ENCODE measurements around the gene GDPD1. TPM values are rescaled to one million over a fixed set of nuclear protein-coding genes. Genes with fewer than 3 reads are reported as not detected.
A peak's percentile ranks its signal among the peaks of the same experiment; 100 is the strongest.
"Not testable (repeated sequence)": the region's sequence is repeated elsewhere in the genome, so short reads cannot be mapped to it uniquely, and the experiment has no call there.

GDPD1 gene
- 1 to 10 TPM; 3.4 to 5.0 TPM for total RNA-seq

DNA sequence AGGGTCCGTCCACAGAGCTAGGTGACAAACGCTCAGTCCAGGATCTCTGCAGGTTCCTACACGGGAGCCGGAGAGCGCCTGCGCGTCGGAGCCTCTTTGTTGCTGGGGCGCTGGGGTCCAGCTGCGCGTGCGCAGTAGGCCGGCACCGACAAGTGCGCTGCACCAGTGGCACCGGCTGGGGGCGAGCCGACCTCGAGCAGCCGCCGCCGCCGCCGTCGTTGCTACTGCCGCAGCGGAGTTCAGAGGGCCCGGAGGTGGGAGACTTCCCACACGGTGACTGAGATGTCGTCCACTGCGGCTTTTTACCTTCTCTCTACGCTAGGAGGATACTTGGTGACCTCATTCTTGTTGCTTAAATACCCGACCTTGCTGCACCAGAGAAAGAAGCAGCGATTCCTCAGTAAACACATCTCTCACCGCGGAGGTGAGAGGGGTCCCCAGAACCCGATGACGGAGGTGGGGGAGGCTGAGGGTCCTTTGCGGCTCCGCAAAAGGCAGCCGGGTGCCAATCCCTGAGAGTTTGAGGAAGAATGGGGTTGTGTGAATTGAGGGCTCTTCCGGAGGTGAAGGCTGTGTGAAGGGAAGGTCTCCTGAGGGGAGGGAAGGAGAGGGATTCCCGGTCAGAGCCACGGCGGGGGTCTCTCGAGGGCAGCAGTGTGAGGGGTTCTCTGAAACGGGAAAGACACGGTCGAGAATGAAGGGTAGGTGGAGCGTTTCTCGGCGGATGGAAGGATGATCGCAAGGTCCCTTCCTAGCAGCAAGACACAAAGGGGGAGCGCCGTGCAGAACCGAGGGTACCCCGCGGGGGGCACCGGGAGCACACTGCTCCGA is at the start of gene GDPD1:
Gene GDPD1 (plus strand): TSS at position 184 of the 831 bp plus-strand sequence. CDS start 99 bp downstream, at position 283.
- Histone ChIP-seq H3K36me3 (no peaks in the 10 kb centered on the region), H3K27ac (peak within 1 kb of the TSS; percentile 78), H3K27me3 (no peaks in the 10 kb centered on the region), H3K9me3 (no peaks in the 10 kb centered on the region), H3K4me1 (no peaks in the 10 kb centered on the region), H3K4me3 (peak within 1 kb of the TSS; percentile 74), H3K9ac (ENCODE audit: low read depth in 2 of 2, low read length in 2 of 2) (peak within 1 kb of the TSS; percentile 97 to 98)
- TF ChIP-seq, protein P1, sequence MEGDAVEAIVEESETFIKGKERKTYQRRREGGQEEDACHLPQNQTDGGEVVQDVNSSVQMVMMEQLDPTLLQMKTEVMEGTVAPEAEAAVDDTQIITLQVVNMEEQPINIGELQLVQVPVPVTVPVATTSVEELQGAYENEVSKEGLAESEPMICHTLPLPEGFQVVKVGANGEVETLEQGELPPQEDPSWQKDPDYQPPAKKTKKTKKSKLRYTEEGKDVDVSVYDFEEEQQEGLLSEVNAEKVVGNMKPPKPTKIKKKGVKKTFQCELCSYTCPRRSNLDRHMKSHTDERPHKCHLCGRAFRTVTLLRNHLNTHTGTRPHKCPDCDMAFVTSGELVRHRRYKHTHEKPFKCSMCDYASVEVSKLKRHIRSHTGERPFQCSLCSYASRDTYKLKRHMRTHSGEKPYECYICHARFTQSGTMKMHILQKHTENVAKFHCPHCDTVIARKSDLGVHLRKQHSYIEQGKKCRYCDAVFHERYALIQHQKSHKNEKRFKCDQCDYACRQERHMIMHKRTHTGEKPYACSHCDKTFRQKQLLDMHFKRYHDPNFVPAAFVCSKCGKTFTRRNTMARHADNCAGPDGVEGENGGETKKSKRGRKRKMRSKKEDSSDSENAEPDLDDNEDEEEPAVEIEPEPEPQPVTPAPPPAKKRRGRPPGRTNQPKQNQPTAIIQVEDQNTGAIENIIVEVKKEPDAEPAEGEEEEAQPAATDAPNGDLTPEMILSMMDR (IDR thresholded peaks at IDR 0.05), result peak; percentile 70
- DNase-seq, result peak; percentile 96
- intact Hi-C loops (cut with DNase I), result no loop called here

DNA sequence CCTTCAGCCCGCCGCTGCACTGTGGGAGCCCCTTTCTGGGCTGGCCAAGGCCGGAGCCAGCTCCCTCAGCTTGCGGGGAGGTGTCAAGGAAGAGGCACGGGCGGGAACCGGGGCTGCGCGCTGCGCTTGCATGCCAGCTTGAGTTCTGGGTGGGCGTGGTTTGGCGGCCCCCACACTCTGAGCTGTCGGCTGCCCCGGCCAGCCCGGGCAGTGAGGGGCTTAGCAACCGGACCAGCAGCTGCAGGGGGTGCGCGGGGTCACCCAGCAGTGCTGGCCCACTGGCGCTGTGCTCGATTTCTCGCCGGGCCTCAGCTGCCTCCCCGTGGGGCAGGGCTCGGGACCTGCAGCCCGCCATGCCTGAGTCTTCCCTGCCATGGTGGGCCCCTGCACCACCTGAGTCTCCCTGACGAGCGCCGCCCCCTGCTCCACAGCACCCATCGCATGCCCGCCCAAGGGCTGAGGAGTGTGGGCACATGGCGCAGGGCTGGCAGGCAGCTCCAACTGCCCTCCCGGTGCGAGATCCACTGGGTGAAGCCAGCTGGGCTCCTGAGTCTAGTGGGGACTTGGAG is 47.8 kb upstream of the GDPD1 start:
- intact Hi-C loops (cut with DNase I), result no loop called here
- H3K27ac ChIP-seq, result no peak overlapping the region
- H3K9me3 ChIP-seq, result no peaks in the 10 kb centered on the region
- TF ChIP-seq, protein P1 (IDR thresholded peaks at IDR 0.05), result no peak
- H3K9ac ChIP-seq (ENCODE audit: low read depth in 2 of 2, low read length in 2 of 2), result no peak overlapping the region
- H3K36me3 ChIP-seq, result no peaks in the 10 kb centered on the region
- DNase-seq, result no peak
- no peak overlapping the region for H3K4me3 ChIP-seq
- H3K27me3 ChIP-seq, result no peaks in the 10 kb centered on the region
- no peaks in the 10 kb centered on the region for H3K4me1 ChIP-seq

DNA sequence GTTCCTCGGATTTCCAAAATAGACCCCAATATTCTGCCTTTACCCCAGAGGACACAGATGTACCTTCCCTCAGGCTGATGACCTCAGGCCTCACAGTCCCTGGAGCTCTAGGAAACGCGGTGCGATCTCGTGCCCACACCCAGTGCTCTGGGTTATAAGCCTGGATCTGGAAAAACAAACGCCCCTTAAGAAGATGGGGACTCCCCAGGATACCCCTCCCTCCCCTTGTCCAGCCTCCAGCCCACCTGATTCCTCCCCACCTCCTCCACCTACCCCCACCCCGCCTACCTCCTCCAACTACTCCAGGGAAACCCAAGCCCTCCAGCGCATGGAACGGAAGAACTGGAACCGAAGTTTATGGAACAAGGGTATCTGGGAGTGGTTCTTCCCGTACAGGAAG is 45.6 kb upstream of the GDPD1 start:
- DNase-seq, result no peak
- intact Hi-C loops (cut with DNase I), result no loop called here

DNA sequence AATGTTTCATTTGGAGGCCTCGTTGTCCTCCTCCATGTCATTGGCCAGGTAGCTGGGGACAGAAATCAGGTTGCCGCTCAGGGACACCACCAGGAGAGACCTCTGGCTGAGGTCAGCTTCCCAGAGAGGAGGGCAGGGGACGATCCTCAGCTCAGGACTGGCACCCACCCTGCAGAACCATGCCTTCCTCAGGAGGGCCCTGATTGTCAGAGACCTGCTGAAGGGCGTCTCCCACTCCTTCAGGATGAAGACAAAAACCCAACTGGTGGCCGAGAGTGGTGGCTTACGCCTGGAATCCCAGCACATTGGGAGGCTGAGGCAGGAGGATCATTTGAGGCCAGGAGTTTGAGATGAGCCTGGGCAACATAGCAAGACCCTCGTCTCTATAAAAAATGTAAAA is 45.2 kb upstream of the GDPD1 start:
- Histone ChIP-seq H3K4me1 (no peaks in the 10 kb centered on the region), H3K27ac (no peak overlapping the region), H3K4me3 (no peak overlapping the region), H3K9ac (ENCODE audit: low read depth in 2 of 2, low read length in 2 of 2) (no peak overlapping the region), H3K36me3 (no peaks in the 10 kb centered on the region), H3K27me3 (no peaks in the 10 kb centered on the region), H3K9me3 (no peaks in the 10 kb centered on the region)
- no peak for DNase-seq
- TF ChIP-seq, protein P1 (IDR thresholded peaks at IDR 0.05), result no peak
- intact Hi-C loops (cut with DNase I), result no loop called here

More for the DNA sequence above, 45.6 kb upstream of the GDPD1 start:
- TF ChIP-seq, protein P1 (IDR thresholded peaks at IDR 0.05), result no peak
- no peak overlapping the region for H3K4me3 ChIP-seq
- H3K36me3 ChIP-seq, result no peaks in the 10 kb centered on the region
- H3K27ac ChIP-seq, result no peak overlapping the region
- H3K9me3 ChIP-seq, result no peaks in the 10 kb centered on the region
- H3K4me1 ChIP-seq, result no peaks in the 10 kb centered on the region
- H3K9ac ChIP-seq (ENCODE audit: low read depth in 2 of 2, low read length in 2 of 2), result no peak overlapping the region
- H3K27me3 ChIP-seq, result no peaks in the 10 kb centered on the region

DNA sequence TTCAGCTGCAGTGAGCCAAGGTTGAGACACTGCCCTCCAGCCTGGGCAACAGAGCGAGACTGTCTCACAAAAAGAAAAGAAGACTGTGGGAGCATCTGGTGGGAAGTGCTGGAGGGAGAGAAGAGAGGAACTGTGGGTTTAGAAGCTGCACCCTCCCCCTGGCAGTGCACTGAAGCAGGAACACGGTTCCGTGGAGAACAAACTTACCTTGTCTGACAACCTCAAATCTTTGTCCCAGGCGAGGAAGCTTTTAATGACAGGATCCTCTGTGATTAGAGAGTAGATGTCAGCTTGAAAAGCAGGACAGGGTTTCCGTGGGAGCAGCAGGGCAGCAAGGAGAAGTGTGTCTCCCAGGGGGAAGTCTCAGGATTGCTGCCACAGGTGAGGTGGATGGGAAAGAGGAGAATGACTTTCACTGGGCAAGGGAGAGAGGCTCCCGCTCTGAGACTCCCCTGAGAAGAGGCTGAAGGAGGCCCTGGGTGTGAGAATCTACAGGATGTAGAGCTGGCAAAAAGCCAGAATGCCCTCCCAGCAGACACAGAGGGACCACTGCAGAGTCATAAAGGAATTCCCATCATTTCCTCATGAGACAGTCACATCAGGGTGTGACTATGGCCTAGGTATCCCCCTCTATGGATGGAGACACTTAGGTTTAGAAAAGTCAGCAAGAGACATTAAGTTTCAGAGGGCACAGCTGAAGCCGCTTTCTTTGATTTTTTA is 41.9 kb upstream of the GDPD1 start:
- no peak for DNase-seq
- intact Hi-C loops (cut with DNase I), result no loop called here
- TF ChIP-seq, protein P1 (IDR thresholded peaks at IDR 0.05), result no peak
- H3K9me3 ChIP-seq, result no peaks in the 10 kb centered on the region
- H3K4me3 ChIP-seq, result no peak overlapping the region
- no peaks in the 10 kb centered on the region for H3K36me3 ChIP-seq
- H3K4me1 ChIP-seq, result no peaks in the 10 kb centered on the region
- H3K27ac ChIP-seq, result no peak overlapping the region
- H3K9ac ChIP-seq (ENCODE audit: low read depth in 2 of 2, low read length in 2 of 2), result no peak overlapping the region
- no peaks in the 10 kb centered on the region for H3K27me3 ChIP-seq

DNA sequence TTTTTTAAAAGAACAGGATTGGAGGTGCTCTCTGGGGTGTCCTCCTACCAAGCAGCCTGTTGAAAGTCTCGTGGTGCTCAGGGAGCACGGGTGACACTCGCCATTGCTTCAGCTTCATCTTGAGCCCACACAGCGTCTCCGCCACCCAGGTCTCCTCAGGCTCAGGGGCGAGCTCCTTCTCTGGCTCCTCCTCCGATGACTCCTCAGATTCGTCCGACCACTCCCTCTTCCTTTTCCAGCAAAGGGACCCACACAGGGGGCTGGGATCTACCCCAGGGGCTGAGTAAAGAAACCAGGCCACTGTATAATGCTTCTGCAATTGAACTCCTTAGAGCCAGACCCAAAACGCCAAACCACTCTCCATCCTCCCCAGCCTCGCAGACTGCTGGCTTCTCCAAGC is 40.7 kb upstream of the GDPD1 start:
- H3K27me3 ChIP-seq; H3K27ac ChIP-seq; H3K4me3 ChIP-seq; DNase-seq; H3K9ac ChIP-seq (ENCODE audit: low read depth in 2 of 2, low read length in 2 of 2); intact Hi-C loops (cut with DNase I); H3K36me3 ChIP-seq; H3K4me1 ChIP-seq; H3K9me3 ChIP-seq: not testable (repeated sequence)
